Measurements from ENCODE around the gene SAE1. TPM values are rescaled to one million over a fixed set of nuclear protein-coding genes. Genes with fewer than 3 reads are reported as not detected.
A peak's percentile ranks its signal among the peaks of the same experiment; 100 is the strongest.

SAE1 gene
- polyA plus RNA-seq, 2 of the 4 experiments (the other 2 are of a cell fraction), result 206 to 249 TPM

GRCh38 chr19:47158367-47158791 lies 27.7 kb downstream of the SAE1 start:
- Histone ChIP-seq H3K27ac (peak overlapping the region in 1 of 2 experiments; percentile 63; a peak in 3 of 6 replicates), H3K4me1 (peaks cover 29% of the 10 kb centered on the region), H3K9me3 (no peaks in the 10 kb centered on the region), H3K4me2 (0 out of 3 replicates have a peak overlapping the region, but pooled peaks have one; percentile 5), H3K4me3 (no peak overlapping the region)
- ChIA-PET CTCF (interaction anchor here (0.9 to 26.9 kb wide), 14 partner anchors 9 to 403 kb away, joined by 3 to 364 read pairs (median 5); partner anchors contain the start of gene CCDC9), POLR2A (interaction anchor here (2.2 kb wide), 1 partner anchor 86 kb away, joined by 10 read pairs; no protein-coding TSS in a partner anchor)
- DNase-seq (ENCODE audit: low read depth in 1 of 2, low spot score in 1 of 2), result no peak
- WGBS (ENCODE audit: missing lambda C conversion rate), result 89% methylated on average over 8 of the region's 8 CpGs
- no peak for FAIRE-seq
- ATAC-seq, result peak in 1 of 2 experiments; percentile 25; a peak in 1 of 6 replicates
- TF ChIP-seq KDM1A (IDR thresholded peaks at IDR 0.05; ENCODE audit: low read depth) (no peak), EP300 (IDR thresholded peaks at IDR 0.05) (no peak), FOSL2 (IDR thresholded peaks at IDR 0.05) (no peak), FOSL2 (CRISPR knock-in tag; IDR thresholded peaks at IDR 0.05) (no peak), ZSCAN20 (CRISPR knock-in tag; IDR thresholded peaks at IDR 0.05) (no peak), HOXA7 (CRISPR knock-in tag; IDR thresholded peaks at IDR 0.05) (no peak), HOXB5 (CRISPR knock-in tag; IDR thresholded peaks at IDR 0.05) (no peak), JUN (IDR thresholded peaks at IDR 0.05) (no peak), POLR2A (IDR thresholded peaks at IDR 0.05; ENCODE audit: low read length) (no peak), REST (IDR thresholded peaks at IDR 0.05) (no peak), TP53 (CRISPR knock-in tag; IDR thresholded peaks at IDR 0.05) (no peak), MAFK (IDR thresholded peaks at IDR 0.05; ENCODE audit: partially characterized antibody) (no peak), RCOR1 (IDR thresholded peaks at IDR 0.05; ENCODE audit: low read depth, low read length) (no peak), HDAC2 (IDR thresholded peaks at IDR 0.05) (no peak), GATA3 (IDR thresholded peaks at IDR 0.05; ENCODE audit: borderline replicate concordance) (no peak), FOSB (CRISPR knock-in tag; IDR thresholded peaks at IDR 0.05) (no peak), ESRRA (IDR thresholded peaks at IDR 0.05; ENCODE audit: borderline replicate concordance, low read length) (no peak), HEYL (CRISPR knock-in tag; IDR thresholded peaks at IDR 0.05) (no peak), ATOH8 (CRISPR knock-in tag; IDR thresholded peaks at IDR 0.05; ENCODE audit: low read depth) (no peak), NPAS2 (CRISPR knock-in tag; IDR thresholded peaks at IDR 0.05; ENCODE audit: borderline replicate concordance) (no peak)
- TF ChIP-seq, protein P1, sequence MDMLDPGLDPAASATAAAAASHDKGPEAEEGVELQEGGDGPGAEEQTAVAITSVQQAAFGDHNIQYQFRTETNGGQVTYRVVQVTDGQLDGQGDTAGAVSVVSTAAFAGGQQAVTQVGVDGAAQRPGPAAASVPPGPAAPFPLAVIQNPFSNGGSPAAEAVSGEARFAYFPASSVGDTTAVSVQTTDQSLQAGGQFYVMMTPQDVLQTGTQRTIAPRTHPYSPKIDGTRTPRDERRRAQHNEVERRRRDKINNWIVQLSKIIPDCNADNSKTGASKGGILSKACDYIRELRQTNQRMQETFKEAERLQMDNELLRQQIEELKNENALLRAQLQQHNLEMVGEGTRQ (IDR thresholded peaks at IDR 0.05), result no peak

DNA sequence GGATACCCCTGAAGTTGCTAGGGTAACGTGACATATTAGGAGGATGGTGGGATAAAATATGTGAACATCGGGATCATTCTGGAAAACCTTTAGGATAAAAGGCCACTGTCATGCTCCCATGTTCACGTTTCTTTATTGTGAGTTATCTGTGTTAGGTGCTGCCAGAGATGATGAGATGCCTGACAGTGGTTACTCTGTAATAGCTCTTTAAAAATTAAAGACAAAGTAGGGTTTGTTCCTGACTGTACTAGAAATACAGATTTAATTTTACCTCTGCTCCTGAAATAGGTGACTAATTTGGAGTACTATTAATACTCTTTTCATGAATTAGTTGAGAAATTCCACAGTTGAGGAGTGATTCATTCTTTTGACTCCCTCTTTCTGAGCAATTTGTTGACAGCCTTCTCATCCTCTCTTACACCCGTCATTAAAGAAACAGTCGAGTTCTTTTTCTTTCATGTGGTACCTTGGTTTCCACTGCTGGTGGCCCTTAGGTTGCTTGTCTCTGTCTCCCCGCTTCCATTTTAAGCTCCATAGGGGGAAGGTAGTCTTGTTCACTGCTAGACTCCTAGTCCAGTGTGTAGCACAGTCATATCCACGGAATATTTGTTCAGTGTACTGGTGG lies 28.4 kb downstream of the SAE1 start:
- Histone ChIP-seq H3K4me3 (no peak overlapping the region), H3K4me1 (peaks cover 29% of the 10 kb centered on the region), H3K27ac (peak overlapping the region in 1 of 2 experiments; percentile 63; a peak in 2 of 6 replicates), H3K4me2 (peak overlapping the region; percentile 12; the same call in 2 of the 3 replicates), H3K9me3 (no peaks in the 10 kb centered on the region)
- ChIA-PET CTCF (interaction anchor here (0.9 to 26.9 kb wide), 13 partner anchors 10 to 303 kb away, joined by 3 to 364 read pairs (median 6); partner anchors contain the start of gene CCDC9), POLR2A (no interaction called here)
- TF ChIP-seq SMC3 (IDR thresholded peaks at IDR 0.05) (no peak), KDM5A (IDR thresholded peaks at IDR 0.05) (no peak), FOSL2 (IDR thresholded peaks at IDR 0.05) (no peak), FOSL2 (CRISPR knock-in tag; IDR thresholded peaks at IDR 0.05) (peak; percentile 30; the same call in 1 of the 2 replicates)
- peak; percentile 37 to 41; a peak in 4 of 6 replicates for ATAC-seq
- no peak for DNase-seq (ENCODE audit: low read depth in 1 of 2, low spot score in 1 of 2)
- WGBS (ENCODE audit: missing lambda C conversion rate), result 60% methylated on average over 7 of the region's 7 CpGs
- no peak for FAIRE-seq
